ENCODE data around the gene AQP12A. TPM values are rescaled to one million over a fixed set of nuclear protein-coding genes. Genes with fewer than 3 reads are reported as not detected.

Gene AQP12A
- total and polyA plus RNA-seq, 4 donors, result 2.5 TPM; not detected in 3

DNA sequence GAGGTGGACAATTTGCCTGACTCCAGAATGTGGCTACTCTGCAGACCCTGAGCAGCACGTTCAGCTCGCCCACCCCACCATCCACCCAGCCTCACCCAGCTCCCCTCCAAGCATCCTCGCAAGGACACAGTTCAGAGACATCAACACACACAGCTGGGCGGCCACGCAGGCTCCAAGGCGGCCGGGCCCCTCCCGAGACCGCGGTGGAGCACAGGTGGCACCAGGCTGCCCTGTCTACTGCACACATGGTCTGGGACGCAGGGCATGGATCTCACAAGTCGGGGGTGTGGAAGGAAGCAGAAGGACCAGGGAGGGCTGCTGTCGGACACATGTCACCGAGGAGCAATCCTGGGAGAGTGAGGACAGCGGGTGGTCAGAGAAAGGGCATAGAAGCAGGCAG is 36.2 kb downstream of the AQP12A start:
- Histone ChIP-seq H3K27ac (ENCODE audit: low read depth in 1 of 2, low read length in 2 of 2) (no peak overlapping the region), H3K9me3 (ENCODE audit: control insufficient read depth, low read length) (no peaks in the 10 kb centered on the region), H3K27me3 (ENCODE audit: control insufficient read depth in 1 of 2, insufficient read depth in 2 of 2, low read length in 1 of 2) (no peaks in the 10 kb centered on the region), H3K36me3 (ENCODE audit: control insufficient read depth in 1 of 2, insufficient read depth in 2 of 2, low read length in 1 of 2) (no peaks in the 10 kb centered on the region), H3K4me3 (ENCODE audit: low read length in 2 of 2) (no peak overlapping the region), H3K4me1 (ENCODE audit: control insufficient read depth in 1 of 2, insufficient read depth in 2 of 2, low read length in 2 of 2) (no peaks in the 10 kb centered on the region)
- ATAC-seq (ENCODE audit: low FRiP score), result no peak
- DNase-seq, result no peak
- intact Hi-C loops (cut with DNase I), result no loop called here
- WGBS, 2 donors, result 90 to 91% methylated on average over 15 of the region's 15 CpGs

GRCh38 chr2:240728361-240728760 is 36.7 kb downstream of the AQP12A start:
- Histone ChIP-seq H3K9me3 (ENCODE audit: control insufficient read depth, low read length) (no peaks in the 10 kb centered on the region), H3K36me3 (ENCODE audit: control insufficient read depth in 1 of 2, insufficient read depth in 2 of 2, low read length in 1 of 2) (no peaks in the 10 kb centered on the region), H3K27ac (ENCODE audit: low read depth in 1 of 2, low read length in 2 of 2) (no peak overlapping the region), H3K27me3 (ENCODE audit: control insufficient read depth in 1 of 2, insufficient read depth in 2 of 2, low read length in 1 of 2) (no peaks in the 10 kb centered on the region), H3K4me1 (ENCODE audit: control insufficient read depth in 1 of 2, insufficient read depth in 2 of 2, low read length in 2 of 2) (no peaks in the 10 kb centered on the region), H3K4me3 (ENCODE audit: low read length in 2 of 2) (no peak overlapping the region)
- intact Hi-C loops (cut with DNase I), result no loop called here
- ATAC-seq (ENCODE audit: low FRiP score), result no peak
- 92 to 95% methylated on average over 10 of the region's 10 CpGs for WGBS, 2 donors
- no peak for DNase-seq

- Histone ChIP-seq H3K4me1 (ENCODE audit: control insufficient read depth in 1 of 2, insufficient read depth in 2 of 2, low read length in 2 of 2) (no peaks in the 10 kb centered on the region), H3K27me3 (ENCODE audit: control insufficient read depth in 1 of 2, insufficient read depth in 2 of 2, low read length in 1 of 2) (no peaks in the 10 kb centered on the region), H3K27ac (ENCODE audit: low read depth in 1 of 2, low read length in 2 of 2) (no peak overlapping the region), H3K4me3 (ENCODE audit: low read length in 2 of 2) (no peak overlapping the region), H3K9me3 (ENCODE audit: control insufficient read depth, low read length) (no peaks in the 10 kb centered on the region), H3K36me3 (ENCODE audit: control insufficient read depth in 1 of 2, insufficient read depth in 2 of 2, low read length in 1 of 2) (no peaks in the 10 kb centered on the region)
- ATAC-seq (ENCODE audit: low FRiP score) (no peak), DNase-seq (no peak)
- WGBS, 2 donors, result 74 to 80% methylated on average over 7 of the region's 7 CpGs
- intact Hi-C loops (cut with DNase I), result no loop called here
Measured at GRCh38 chr2:240728827-240729226, 37.2 kb downstream of the AQP12A start.

- intact Hi-C loops (cut with DNase I), result no loop called here
- Histone ChIP-seq H3K4me3 (ENCODE audit: low read length in 2 of 2) (no peak overlapping the region), H3K4me1 (ENCODE audit: control insufficient read depth in 1 of 2, insufficient read depth in 2 of 2, low read length in 2 of 2) (no peaks in the 10 kb centered on the region), H3K27me3 (ENCODE audit: control insufficient read depth in 1 of 2, insufficient read depth in 2 of 2, low read length in 1 of 2) (no peaks in the 10 kb centered on the region), H3K27ac (ENCODE audit: low read depth in 1 of 2, low read length in 2 of 2) (no peak overlapping the region), H3K9me3 (ENCODE audit: control insufficient read depth, low read length) (no peaks in the 10 kb centered on the region), H3K36me3 (ENCODE audit: control insufficient read depth in 1 of 2, insufficient read depth in 2 of 2, low read length in 1 of 2) (no peaks in the 10 kb centered on the region)
- WGBS, 2 donors, result 79 to 80% methylated on average over 10 of the region's 10 CpGs
- DNase-seq (no peak), ATAC-seq (ENCODE audit: low FRiP score) (no peak)
Measured at GRCh38 chr2:240730501-240731177, 39.0 kb downstream of the AQP12A start.

DNA sequence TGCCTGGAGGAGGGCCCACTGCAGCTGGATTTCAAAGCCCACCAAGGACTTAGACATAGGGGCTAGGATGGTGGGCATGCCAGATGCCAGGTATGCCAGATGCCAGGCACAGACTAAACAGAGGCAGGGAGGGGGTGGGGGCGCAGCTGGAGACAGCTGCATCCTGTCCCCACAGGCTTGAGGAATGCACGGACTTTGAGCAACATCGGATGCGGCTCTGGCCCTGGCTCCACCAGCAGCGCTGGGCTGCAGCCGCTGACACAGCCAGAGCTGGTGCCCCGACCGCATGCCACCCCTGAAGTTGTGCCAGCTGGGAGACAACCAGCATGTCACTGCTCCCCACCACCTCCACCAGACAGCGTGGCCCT is 39.5 kb downstream of the AQP12A start:
- ATAC-seq (ENCODE audit: low FRiP score) (no peak), DNase-seq (no peak)
- Histone ChIP-seq H3K36me3 (ENCODE audit: control insufficient read depth in 1 of 2, insufficient read depth in 2 of 2, low read length in 1 of 2) (no peaks in the 10 kb centered on the region), H3K27ac (ENCODE audit: low read depth in 1 of 2, low read length in 2 of 2) (no peak overlapping the region), H3K4me3 (ENCODE audit: low read length in 2 of 2) (no peak overlapping the region), H3K9me3 (ENCODE audit: control insufficient read depth, low read length) (no peaks in the 10 kb centered on the region), H3K4me1 (ENCODE audit: control insufficient read depth in 1 of 2, insufficient read depth in 2 of 2, low read length in 2 of 2) (no peaks in the 10 kb centered on the region), H3K27me3 (ENCODE audit: control insufficient read depth in 1 of 2, insufficient read depth in 2 of 2, low read length in 1 of 2) (no peaks in the 10 kb centered on the region)
- intact Hi-C loops (cut with DNase I), result no loop called here
- WGBS, 2 donors, result 32 to 37% methylated on average over 9 of the region's 9 CpGs

- H3K27me3 ChIP-seq (ENCODE audit: control insufficient read depth in 1 of 2, insufficient read depth in 2 of 2, low read length in 1 of 2), result no peaks in the 10 kb centered on the region
- ATAC-seq (ENCODE audit: low FRiP score) (no peak), DNase-seq (no peak)
- intact Hi-C loops (cut with DNase I), result no loop called here
- 82 to 86% methylated on average over 5 of the region's 5 CpGs for WGBS, 2 donors
- no peaks in the 10 kb centered on the region for H3K9me3 ChIP-seq (ENCODE audit: control insufficient read depth, low read length)
- H3K4me1 ChIP-seq (ENCODE audit: control insufficient read depth in 1 of 2, insufficient read depth in 2 of 2, low read length in 2 of 2), result no peaks in the 10 kb centered on the region
- H3K36me3 ChIP-seq (ENCODE audit: control insufficient read depth in 1 of 2, insufficient read depth in 2 of 2, low read length in 1 of 2), result no peaks in the 10 kb centered on the region
- H3K27ac ChIP-seq (ENCODE audit: low read depth in 1 of 2, low read length in 2 of 2), result no peak overlapping the region
- no peak overlapping the region for H3K4me3 ChIP-seq (ENCODE audit: low read length in 2 of 2)
Measured at GRCh38 chr2:240732184-240732583, 40.5 kb downstream of the AQP12A start.

- DNase-seq, result no peak
- Histone ChIP-seq H3K27me3 (ENCODE audit: control insufficient read depth in 1 of 2, insufficient read depth in 2 of 2, low read length in 1 of 2) (no peaks in the 10 kb centered on the region), H3K36me3 (ENCODE audit: control insufficient read depth in 1 of 2, insufficient read depth in 2 of 2, low read length in 1 of 2) (no peaks in the 10 kb centered on the region), H3K4me1 (ENCODE audit: control insufficient read depth in 1 of 2, insufficient read depth in 2 of 2, low read length in 2 of 2) (no peaks in the 10 kb centered on the region), H3K9me3 (ENCODE audit: control insufficient read depth, low read length) (no peaks in the 10 kb centered on the region), H3K4me3 (ENCODE audit: low read length in 2 of 2) (no peak overlapping the region), H3K27ac (ENCODE audit: low read depth in 1 of 2, low read length in 2 of 2) (no peak overlapping the region)
- intact Hi-C loops (cut with DNase I), result no loop called here
- WGBS, 2 donors, result 85 to 89% methylated on average over 9 to 10 of the region's 10 CpGs
- no peak for ATAC-seq (ENCODE audit: low FRiP score)
Measured at GRCh38 chr2:240732911-240733622, 41.4 kb downstream of the AQP12A start.

- no peaks in the 10 kb centered on the region for H3K4me1 ChIP-seq (ENCODE audit: control insufficient read depth in 1 of 2, insufficient read depth in 2 of 2, low read length in 2 of 2)
- H3K27ac ChIP-seq (ENCODE audit: low read depth in 1 of 2, low read length in 2 of 2), result no peak overlapping the region
- no peak overlapping the region for H3K4me3 ChIP-seq (ENCODE audit: low read length in 2 of 2)
- DNase-seq, result no peak
- H3K27me3 ChIP-seq (ENCODE audit: control insufficient read depth in 1 of 2, insufficient read depth in 2 of 2, low read length in 1 of 2), result no peaks in the 10 kb centered on the region
- no peak for ATAC-seq (ENCODE audit: low FRiP score)
- intact Hi-C loops (cut with DNase I), result no loop called here
- 84 to 85% methylated on average over 24 of the region's 24 CpGs for WGBS, 2 donors
- no peaks in the 10 kb centered on the region for H3K36me3 ChIP-seq (ENCODE audit: control insufficient read depth in 1 of 2, insufficient read depth in 2 of 2, low read length in 1 of 2)
- H3K9me3 ChIP-seq (ENCODE audit: control insufficient read depth, low read length), result no peaks in the 10 kb centered on the region
Measured at GRCh38 chr2:240733803-240734495, 42.3 kb downstream of the AQP12A start.

DNA sequence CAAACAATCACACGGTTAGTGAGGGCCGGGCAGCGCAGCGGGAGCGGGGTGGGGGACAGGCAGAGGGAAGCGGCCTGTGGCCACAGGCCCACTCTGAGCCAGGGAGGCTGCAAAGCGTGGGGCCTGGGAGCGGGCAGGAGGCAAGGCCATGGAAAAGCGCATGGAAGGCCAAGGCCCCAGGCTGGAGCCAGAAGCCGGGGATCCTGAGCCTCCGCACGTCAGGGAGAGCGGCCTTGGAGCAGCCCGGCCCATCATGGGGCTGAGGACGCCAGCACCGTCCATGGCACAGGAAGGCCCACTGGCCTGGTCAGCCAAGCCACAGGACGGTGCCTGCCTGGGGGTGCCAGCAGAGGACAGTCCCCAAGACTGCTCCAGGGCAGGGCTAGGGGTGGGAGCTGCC is 43.1 kb downstream of the AQP12A start:
- intact Hi-C loops (cut with DNase I), result no loop called here
- Histone ChIP-seq H3K4me1 (ENCODE audit: control insufficient read depth in 1 of 2, insufficient read depth in 2 of 2, low read length in 2 of 2) (no peaks in the 10 kb centered on the region), H3K4me3 (ENCODE audit: low read length in 2 of 2) (no peak overlapping the region), H3K27me3 (ENCODE audit: control insufficient read depth in 1 of 2, insufficient read depth in 2 of 2, low read length in 1 of 2) (no peaks in the 10 kb centered on the region), H3K27ac (ENCODE audit: low read depth in 1 of 2, low read length in 2 of 2) (no peak overlapping the region), H3K9me3 (ENCODE audit: control insufficient read depth, low read length) (no peaks in the 10 kb centered on the region), H3K36me3 (ENCODE audit: control insufficient read depth in 1 of 2, insufficient read depth in 2 of 2, low read length in 1 of 2) (no peaks in the 10 kb centered on the region)
- no peak for ATAC-seq (ENCODE audit: low FRiP score)
- 96 to 98% methylated on average over 17 of the region's 17 CpGs for WGBS, 2 donors
- DNase-seq, result no peak
